Measurements from ENCODE around the gene OR10W1. TPM values are rescaled to one million over a fixed set of nuclear protein-coding genes. Genes with fewer than 3 reads are reported as not detected.

Gene OR10W1, protein sequence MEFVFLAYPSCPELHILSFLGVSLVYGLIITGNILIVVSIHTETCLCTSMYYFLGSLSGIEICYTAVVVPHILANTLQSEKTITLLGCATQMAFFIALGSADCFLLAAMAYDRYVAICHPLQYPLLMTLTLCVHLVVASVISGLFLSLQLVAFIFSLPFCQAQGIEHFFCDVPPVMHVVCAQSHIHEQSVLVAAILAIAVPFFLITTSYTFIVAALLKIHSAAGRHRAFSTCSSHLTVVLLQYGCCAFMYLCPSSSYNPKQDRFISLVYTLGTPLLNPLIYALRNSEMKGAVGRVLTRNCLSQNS
- not detected in 2 replicates for total RNA-seq

DNA sequence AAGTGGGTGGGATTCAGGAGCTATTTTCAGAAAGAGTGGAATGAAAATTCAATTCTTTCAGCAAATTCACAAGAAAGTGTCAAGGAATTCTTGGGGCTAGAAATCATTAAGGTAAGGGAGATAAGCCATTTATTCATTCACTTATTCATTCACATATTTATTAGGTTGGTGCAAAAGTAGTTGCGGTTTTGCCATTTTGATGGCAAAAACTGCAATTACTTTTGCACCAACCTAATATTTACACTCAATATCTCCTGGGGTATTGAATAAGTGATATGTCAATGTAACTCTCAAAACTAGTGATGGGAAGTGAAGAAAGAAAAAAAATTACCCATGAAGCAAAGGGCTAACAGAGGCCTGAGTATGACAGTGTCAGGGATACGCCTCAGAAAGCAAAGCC lies at the start of gene OR10W1:
Gene OR10W1 (minus strand): TSS at position 119 of the 400 bp plus-strand sequence. CDS start 402 bp downstream, outside the sequence.

Other genes with a start within 250 kb of the OR10W1 start
- not detected in 2 replicates for gene OR9Q1, start 244.4 kb downstream of the OR10W1 start, total RNA-seq
- gene OR6Q1, start 237.3 kb downstream of the OR10W1 start, total RNA-seq: not detected in 2 replicates
- gene OR9I1, start 142.7 kb downstream of the OR10W1 start, total RNA-seq: not detected in 2 replicates
- not detected in 2 replicates for gene OR9Q2, start 79.2 kb downstream of the OR10W1 start, total RNA-seq
- gene OR1S2, start 64.1 kb downstream of the OR10W1 start, total RNA-seq: not detected in 2 replicates
- not detected in 2 replicates for gene OR1S1, start 55.5 kb downstream of the OR10W1 start, total RNA-seq
- not detected in 2 replicates for gene OR10Q1, start 39.3 kb downstream of the OR10W1 start, total RNA-seq
- gene OR5B17, start 90.8 kb upstream of the OR10W1 start, total RNA-seq: not detected in 2 replicates
- not detected in 2 replicates for gene OR5B3, start 138.6 kb upstream of the OR10W1 start, total RNA-seq
- not detected in 2 replicates for gene OR5B2, start 159.9 kb upstream of the OR10W1 start, total RNA-seq
- not detected in 2 replicates for gene OR5B12, start 174.0 kb upstream of the OR10W1 start, total RNA-seq
- gene OR5B21, start 239.8 kb upstream of the OR10W1 start, total RNA-seq: not detected in 2 replicates

All from tracheal epithelial cell (primary cell).